HepG2 (cell line): ENCODE data around the gene ADARB1. TPM values are rescaled to one million over a fixed set of nuclear protein-coding genes. Genes with fewer than 3 reads are reported as not detected.
A peak's percentile ranks its signal among the peaks of the same experiment; 100 is the strongest.

Experiments
- CBX2 ChIP-seq, 2 experiments: fragments of 200-600 bp in 1 of 2; sonication (generic); formaldehyde crosslinking in 1 of 2; IDR thresholded peaks; 2 replicates each; pipeline versions ENCODE4 v1.7.0 to v1.8.1; 2018 to 2022; ENCODE audit warnings: low read depth in 2 of 2, low read length in 1 of 2, mild to moderate bottlenecking in 1 of 2, missing genetic modification reagents in 1 of 2
- FOXM1 ChIP-seq: sonication (generic); formaldehyde crosslinking; IDR thresholded peaks from 2 replicates; pipeline ENCODE4 v1.5.0; 2020; ENCODE audit warnings: missing genetic modification reagents
- FOXP1 ChIP-seq, 2 experiments: fragments of 450-650 bp in 1 of 2; IDR thresholded peaks; 2 replicates each; pipeline ENCODE4 v1.6.1; 2017 to 2018; ENCODE audit warnings: antibody characterized with exemption in 1 of 2
- GATAD2A ChIP-seq: IDR thresholded peaks from 2 replicates; pipeline ENCODE4 v1.6.1; 2016
- JARID2 ChIP-seq: sonication (generic); formaldehyde crosslinking; IDR thresholded peaks from 2 replicates; pipeline ENCODE4 v1.8.1; 2023; ENCODE audit warnings: missing genetic modification reagents, inconsistent platforms; ENCODE audit not compliant: insufficient replicate concordance
- MIER3 ChIP-seq: IDR thresholded peaks from 2 replicates; pipeline ENCODE4 v1.6.1; 2016; ENCODE audit warnings: missing compliant biosample characterization, borderline replicate concordance
- MIXL1 ChIP-seq: IDR thresholded peaks from 2 replicates; pipeline ENCODE4 v1.6.1; 2016
- MYC ChIP-seq: sonication (generic); formaldehyde crosslinking; IDR thresholded peaks from 2 replicates; pipeline ENCODE4 v1.9.0; 2021; ENCODE audit warnings: missing genetic modification reagents, borderline replicate concordance
- PRDM15 ChIP-seq: sonication (generic); formaldehyde crosslinking; IDR thresholded peaks from 2 replicates; pipeline ENCODE4 v1.4.0; 2020; ENCODE audit warnings: missing genetic modification reagents
- PRPF4 ChIP-seq: fragments of 200-400 bp; formaldehyde crosslinking; IDR thresholded peaks from 2 replicates; pipeline ENCODE4 v1.6.1; 2016; ENCODE audit warnings: low read length, low read depth; ENCODE audit not compliant: poor library complexity, severe bottlenecking
- RARG ChIP-seq: sonication (generic); formaldehyde crosslinking; IDR thresholded peaks from 2 replicates; pipeline ENCODE4 v1.4.0; 2020; ENCODE audit warnings: low read depth, mild to moderate bottlenecking, missing genetic modification reagents
- SALL1 ChIP-seq: sonication (generic); formaldehyde crosslinking; IDR thresholded peaks from 2 replicates; pipeline ENCODE4 v1.8.0; 2022; ENCODE audit warnings: mild to moderate bottlenecking, missing genetic modification reagents
- SMARCE1 ChIP-seq: fragments of 450-650 bp; IDR thresholded peaks from 2 replicates; pipeline ENCODE4 v1.6.1; 2017; ENCODE audit warnings: borderline replicate concordance
- SP2 ChIP-seq: sonication (generic); formaldehyde crosslinking; IDR thresholded peaks from 2 replicates; pipeline ENCODE4 v1.5.1; 2020; ENCODE audit warnings: mild to moderate bottlenecking, missing genetic modification reagents
- SPEN ChIP-seq: sonication (generic); formaldehyde crosslinking; IDR thresholded peaks from 2 replicates; pipeline ENCODE4 v1.5.1; 2020; ENCODE audit warnings: low read depth, mild to moderate bottlenecking, missing genetic modification reagents
- TBX2 ChIP-seq: sonication (generic); formaldehyde crosslinking; IDR thresholded peaks from 2 replicates; pipeline ENCODE4 v1.5.0; 2020; ENCODE audit warnings: missing genetic modification reagents, mild to moderate bottlenecking, borderline replicate concordance
- TBX3 ChIP-seq: fragments of 450-650 bp; IDR thresholded peaks from 2 replicates; pipeline ENCODE4 v1.6.1; 2017; ENCODE audit warnings: antibody characterized with exemption, mild to moderate bottlenecking, inconsistent platforms, borderline replicate concordance
- ZBTB8A ChIP-seq: sonication (generic); formaldehyde crosslinking; IDR thresholded peaks from 2 replicates; pipeline ENCODE4 v1.4.0; 2020; ENCODE audit warnings: mild to moderate bottlenecking, low read depth, missing genetic modification reagents, borderline replicate concordance
- ZMYM2 ChIP-seq: sonication (generic); formaldehyde crosslinking; IDR thresholded peaks from 2 replicates; pipeline ENCODE4 v1.8.0; 2022; ENCODE audit warnings: mild to moderate bottlenecking, missing genetic modification reagents
- ZNF256 ChIP-seq: sonication (generic); formaldehyde crosslinking; conservative IDR thresholded peaks from 2 replicates; pipeline ENCODE4 v1.4.0; 2020; ENCODE audit warnings: missing genetic modification reagents
- ZNF337 ChIP-seq: sonication (generic); formaldehyde crosslinking; IDR thresholded peaks from 2 replicates; pipeline ENCODE4 v1.5.1; 2020; ENCODE audit warnings: missing genetic modification reagents, low read depth, mild to moderate bottlenecking, borderline replicate concordance
- ZNF605 ChIP-seq: sonication (generic); formaldehyde crosslinking; IDR thresholded peaks from 2 replicates; pipeline ENCODE4 v1.8.0; 2022; ENCODE audit warnings: mild to moderate bottlenecking, missing genetic modification reagents
- ZNF672 ChIP-seq: sonication (generic); formaldehyde crosslinking; IDR thresholded peaks from 2 replicates; pipeline ENCODE4 v1.8.1; 2022; ENCODE audit warnings: missing genetic modification reagents
- polyA plus RNA-seq, 8 experiments: library from polyadenylated mRNA; depleted of rRNA in 3 of 8; stranded (reverse) in 7 of 8; unstranded in 1 of 8; fragments of >200 nt; fragmentation: Illumina TruSeq in 4 of 8; extraction: Trizol in 4 of 8; gene quantifications; 2 replicates each; pipeline versions ENCODE4 v1.2.1 to v1.2.3, GENCODE V29; 2011 to 2016; ENCODE audit warnings: low read depth in 4 of 8, missing spikeins in 1 of 8, mixed read lengths in 1 of 8; ENCODE audit not compliant: insufficient read depth in 1 of 8
- total RNA-seq, 5 experiments: library from RNA; depleted of rRNA; stranded (reverse); fragments of >200 nt; fragmentation: Illumina TruSeq; extraction: Trizol; gene quantifications; 2 replicates each; pipeline ENCODE4 v1.2.3, GENCODE V29; 2016; ENCODE audit warnings: low read depth in 1 of 5
- TF ChIP-seq, protein P1 (sequence below): IDR thresholded peaks from 2 replicates; pipeline ENCODE4 v1.6.1; 2016; ENCODE audit warnings: mild to moderate bottlenecking
- TF ChIP-seq, protein P2 (sequence below): IDR thresholded peaks from 2 replicates; pipeline ENCODE4 v1.6.1; 2016
- TF ChIP-seq, protein P3 (sequence below): sonication (generic); formaldehyde crosslinking; IDR thresholded peaks from 2 replicates; pipeline ENCODE4 v1.9.0; 2021; ENCODE audit warnings: missing genetic modification reagents, borderline replicate concordance

The ADARB1 gene
- total and polyA plus RNA-seq, 2 of the 13 experiments (the other 11 are each of a cell fraction or from before 2014, with no cell fraction given), result 6.6 to 10.0 TPM

GRCh38 chr21:45123440-45123839, 49.1 kb downstream of the ADARB1 start (continued):
- TF ChIP-seq, protein P1, sequence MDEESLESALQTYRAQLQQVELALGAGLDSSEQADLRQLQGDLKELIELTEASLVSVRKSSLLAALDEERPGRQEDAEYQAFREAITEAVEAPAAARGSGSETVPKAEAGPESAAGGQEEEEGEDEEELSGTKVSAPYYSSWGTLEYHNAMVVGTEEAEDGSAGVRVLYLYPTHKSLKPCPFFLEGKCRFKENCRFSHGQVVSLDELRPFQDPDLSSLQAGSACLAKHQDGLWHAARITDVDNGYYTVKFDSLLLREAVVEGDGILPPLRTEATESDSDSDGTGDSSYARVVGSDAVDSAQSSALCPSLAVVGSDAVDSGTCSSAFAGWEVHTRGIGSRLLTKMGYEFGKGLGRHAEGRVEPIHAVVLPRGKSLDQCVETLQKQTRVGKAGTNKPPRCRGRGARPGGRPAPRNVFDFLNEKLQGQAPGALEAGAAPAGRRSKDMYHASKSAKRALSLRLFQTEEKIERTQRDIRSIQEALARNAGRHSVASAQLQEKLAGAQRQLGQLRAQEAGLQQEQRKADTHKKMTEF (CRISPR knock-in tag), result peak; percentile 45
- TF ChIP-seq MIXL1 (CRISPR knock-in tag) (no peak), ZMYM2 (CRISPR knock-in tag) (no peak), TBX2 (CRISPR knock-in tag) (peak; percentile 68), RARG (CRISPR knock-in tag) (no peak), CBX2 (IDR thresholded peaks at IDR 0.05; ENCODE audit: low read depth, low read length) (no peak), CBX2 (CRISPR knock-in tag; IDR thresholded peaks at IDR 0.05; ENCODE audit: low read depth) (no peak), SALL1 (peak; percentile 74), MYC (CRISPR knock-in tag) (peak; percentile 27; the same call in 1 of the 2 replicates), FOXM1 (CRISPR knock-in tag) (no peak), SMARCE1 (no peak), PRPF4 (no peak), FOXP1 (IDR thresholded peaks at IDR 0.05) (no peak), FOXP1 (CRISPR knock-in tag; IDR thresholded peaks at IDR 0.05) (peak; percentile 51), SPEN (CRISPR knock-in tag) (0 out of 2 replicates have a peak, but pooled peaks have one; percentile 19), JARID2 (CRISPR knock-in tag) (no peak), PRDM15 (CRISPR knock-in tag) (no peak), ZBTB8A (CRISPR knock-in tag) (no peak), GATAD2A (0 out of 2 replicates have a peak, but pooled peaks have one; percentile 33), TBX3 (no peak), ZNF672 (CRISPR knock-in tag) (no peak), SP2 (no peak), ZNF256 (no peak), ZNF605 (CRISPR knock-in tag) (no peak), ZNF337 (CRISPR knock-in tag) (no peak), MIER3 (CRISPR knock-in tag) (no peak)
- TF ChIP-seq, protein P2, sequence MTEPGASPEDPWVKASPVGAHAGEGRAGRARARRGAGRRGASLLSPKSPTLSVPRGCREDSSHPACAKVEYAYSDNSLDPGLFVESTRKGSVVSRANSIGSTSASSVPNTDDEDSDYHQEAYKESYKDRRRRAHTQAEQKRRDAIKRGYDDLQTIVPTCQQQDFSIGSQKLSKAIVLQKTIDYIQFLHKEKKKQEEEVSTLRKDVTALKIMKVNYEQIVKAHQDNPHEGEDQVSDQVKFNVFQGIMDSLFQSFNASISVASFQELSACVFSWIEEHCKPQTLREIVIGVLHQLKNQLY, result 0 out of 2 replicates have a peak, but pooled peaks have one; percentile 14
- TF ChIP-seq, protein P3, sequence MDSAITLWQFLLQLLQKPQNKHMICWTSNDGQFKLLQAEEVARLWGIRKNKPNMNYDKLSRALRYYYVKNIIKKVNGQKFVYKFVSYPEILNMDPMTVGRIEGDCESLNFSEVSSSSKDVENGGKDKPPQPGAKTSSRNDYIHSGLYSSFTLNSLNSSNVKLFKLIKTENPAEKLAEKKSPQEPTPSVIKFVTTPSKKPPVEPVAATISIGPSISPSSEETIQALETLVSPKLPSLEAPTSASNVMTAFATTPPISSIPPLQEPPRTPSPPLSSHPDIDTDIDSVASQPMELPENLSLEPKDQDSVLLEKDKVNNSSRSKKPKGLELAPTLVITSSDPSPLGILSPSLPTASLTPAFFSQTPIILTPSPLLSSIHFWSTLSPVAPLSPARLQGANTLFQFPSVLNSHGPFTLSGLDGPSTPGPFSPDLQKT (CRISPR knock-in tag), result no peak
